Heart left ventricle (tissue), 13 donors: ENCODE measurements around the gene NCMAP.

Experiments used
- POLR2A ChIP-seq, 2 donors: fragments of 450-650 bp; IDR thresholded peaks; one replicate each; pipeline ENCODE4 v1.6.1; 2017; ENCODE audit warnings: antibody characterized with exemption in 2 of 2, mild to moderate bottlenecking in 2 of 2, moderate library complexity in 2 of 2
- TF ChIP-seq, protein P1 (sequence below), 12 donors: fragments of 200-600 bp; sonication (generic) in 4 of 12; IDR thresholded peaks; one replicate each; pipeline versions ENCODE4 v1.5.0 to v1.8.0; 2018 to 2022; ENCODE audit warnings: antibody characterized with exemption in 12 of 12, mild to moderate bottlenecking in 5 of 12
- donor health status: ischemic (EF 13 %, LVEDD 7.1; RV severe dilation, severe dysfunction).
- donor health status: DM: no; HTN: yes; CAD: no.
- donor health status: DM: no; HTN: no; CAD: no.
- donor health status: ischemic (EF 25% LVEDD 6.9; RV normal size, moderate dysfunction).
- donor health status: ischemic (EF 25% LVEDD 5.7; RV mildly dilated, moderate dysfunction).
- donor health status: ischemic (EF 35%, LVEDD 5.7; RV mildly dilated, moderate dysfunction).
- donor health status: nonischemic (EF 11% LVEDD 7.7; RV severe dilation, severe dysfunction).
- donor health status: DM: yes; HTN: yes; CAD: no.
- donor health status: PGD.
- donor health status: ischemic (EF 29% LVEDD 5.4; RV normal size, mild dysfunction).
- donor health status: nonischemic (EF 23%, LVEDD 6.1; RV moderate dilation, normal function).

DNA sequence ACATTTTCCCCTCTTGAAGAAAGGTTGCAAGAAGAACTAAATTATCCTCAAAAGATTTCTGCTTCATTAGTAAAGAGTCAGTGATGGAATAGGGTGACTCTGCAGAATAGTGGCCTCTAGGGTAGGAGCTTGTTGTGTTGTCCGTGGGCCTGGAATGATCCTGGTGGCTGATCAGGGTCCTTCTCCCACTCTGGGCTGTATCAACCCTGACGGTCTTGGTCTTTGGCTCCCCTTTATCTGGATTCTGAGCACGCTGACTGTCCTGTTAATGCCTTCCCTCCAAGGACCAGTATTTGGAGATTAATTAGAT is 50.4 kb downstream of the NCMAP start:
- TF ChIP-seq, protein P1, sequence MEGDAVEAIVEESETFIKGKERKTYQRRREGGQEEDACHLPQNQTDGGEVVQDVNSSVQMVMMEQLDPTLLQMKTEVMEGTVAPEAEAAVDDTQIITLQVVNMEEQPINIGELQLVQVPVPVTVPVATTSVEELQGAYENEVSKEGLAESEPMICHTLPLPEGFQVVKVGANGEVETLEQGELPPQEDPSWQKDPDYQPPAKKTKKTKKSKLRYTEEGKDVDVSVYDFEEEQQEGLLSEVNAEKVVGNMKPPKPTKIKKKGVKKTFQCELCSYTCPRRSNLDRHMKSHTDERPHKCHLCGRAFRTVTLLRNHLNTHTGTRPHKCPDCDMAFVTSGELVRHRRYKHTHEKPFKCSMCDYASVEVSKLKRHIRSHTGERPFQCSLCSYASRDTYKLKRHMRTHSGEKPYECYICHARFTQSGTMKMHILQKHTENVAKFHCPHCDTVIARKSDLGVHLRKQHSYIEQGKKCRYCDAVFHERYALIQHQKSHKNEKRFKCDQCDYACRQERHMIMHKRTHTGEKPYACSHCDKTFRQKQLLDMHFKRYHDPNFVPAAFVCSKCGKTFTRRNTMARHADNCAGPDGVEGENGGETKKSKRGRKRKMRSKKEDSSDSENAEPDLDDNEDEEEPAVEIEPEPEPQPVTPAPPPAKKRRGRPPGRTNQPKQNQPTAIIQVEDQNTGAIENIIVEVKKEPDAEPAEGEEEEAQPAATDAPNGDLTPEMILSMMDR (IDR thresholded peaks at IDR 0.05): no peak
- TF ChIP-seq POLR2A (IDR thresholded peaks at IDR 0.05): no peak
